Loucy (cell line): ENCODE measurements around the gene MAGIX.

Source experiments
- CTCF ChIP-seq: fragments of 200-600 bp; sonication (generic); conservative IDR thresholded peaks from 2 replicates; pipeline ENCODE4 v1.5.1; 2014; ENCODE audit warnings: mild to moderate bottlenecking, antibody characterized with exemption, low read length
- EZH2phosphoT487 ChIP-seq: fragments of 200-600 bp; IDR thresholded peaks from 2 replicates; pipeline ENCODE4 v1.6.1; 2018; ENCODE audit warnings: antibody characterized with exemption, mild to moderate bottlenecking, moderate library complexity, borderline replicate concordance

GRCh38 chrX:49210406-49210805, 47.8 kb downstream of the MAGIX start:
- TF ChIP-seq CTCF (no peak), EZH2phosphoT487 (no peak)
